B cell (primary cell): ENCODE results near the gene UBE2U. TPM values are rescaled to one million over a fixed set of nuclear protein-coding genes. Genes with fewer than 3 reads are reported as not detected.

Experiments
- ATAC-seq: fragments of 200-7000 bp; cut with Tn5 transposase; one replicate; pipeline ENCODE4 v1.10.0; 2021; ENCODE audit warnings: low read depth, mild to moderate bottlenecking, moderate number of reproducible peaks, moderate library complexity
- CTCF ChIA-PET: fragments of 350-600 bp; sonication (Branson Sonifier 250); formaldehyde crosslinking; loops from one replicate; lab custom pipeline; 2021; ENCODE audit warnings: antibody characterized with exemption, inconsistent platforms; lab: Charles Lee
- POLR2A ChIA-PET: fragments of 350-600 bp; sonication (Branson Sonifier 250); formaldehyde crosslinking; loops from one replicate; lab custom pipeline; 2021; ENCODE audit warnings: antibody characterized with exemption; lab: Charles Lee
- DNase-seq: peaks from one replicate; pipeline ENCODE4 v3.0.0; 2013
- H2AFZ ChIP-seq: 2 replicates; pipeline ENCODE4 v1.6.1; 2012; ENCODE audit warnings: mild to moderate bottlenecking, low read depth, low read length; ENCODE audit not compliant: insufficient read depth, poor library complexity, severe bottlenecking
- H3K27ac ChIP-seq, 2 donors: 1 replicate in 1 of 2; 2 replicates in 1 of 2; pipeline ENCODE4 v1.5.1; 2012 to 2013; ENCODE audit warnings: low read length in 2 of 2, mild to moderate bottlenecking in 2 of 2, moderate library complexity in 1 of 2
- H3K27me3 ChIP-seq, 4 experiments: fragments of 200-600 bp in 1 of 4; sonication (generic) in 1 of 4; replicated peaks in 1 of 4; 1 replicate in 2 of 4; 2 replicates in 2 of 4; pipeline versions ENCODE4 v1.6.1 to v1.7.0; 2013 to 2016; ENCODE audit warnings: low read length in 3 of 4, mild to moderate bottlenecking in 2 of 4, mixed read lengths in 1 of 4, moderate library complexity in 1 of 4; ENCODE audit not compliant: insufficient read depth in 4 of 4, control insufficient read depth in 3 of 4; ENCODE audit errors: control extremely low read depth in 1 of 4
- H3K36me3 ChIP-seq, 2 experiments: replicated peaks in 1 of 2; 1 replicate in 1 of 2; 2 replicates in 1 of 2; pipeline versions ENCODE4 v1.6.1 to v1.7.1; 2013; ENCODE audit warnings: low read length in 1 of 2; ENCODE audit not compliant: insufficient read depth in 2 of 2, control insufficient read depth in 1 of 2; ENCODE audit errors: control extremely low read depth in 1 of 2, extremely low read depth in 1 of 2
- H3K4me1 ChIP-seq, 2 donors: fragments of 200-600 bp in 1 of 2; sonication (generic) in 1 of 2; 1 replicate in 1 of 2; 2 replicates in 1 of 2; pipeline versions ENCODE4 v1.5.1 to v1.6.1; 2013 to 2017; ENCODE audit warnings: low read length in 2 of 2; ENCODE audit not compliant: control insufficient read depth in 2 of 2, insufficient read depth in 2 of 2
- H3K4me2 ChIP-seq: replicated peaks from 2 replicates; pipeline ENCODE3; 2012; ENCODE audit warnings: mild to moderate bottlenecking, low read depth, low read length; ENCODE audit not compliant: poor library complexity, severe bottlenecking
- H3K4me3 ChIP-seq, 5 experiments: fragments of 200-600 bp in 1 of 5; sonication (generic) in 1 of 5; 1 replicate in 3 of 5; 2 replicates in 2 of 5; pipeline versions ENCODE4 v1.5.1 to v1.7.0; 2011 to 2016; ENCODE audit warnings: low read length in 4 of 5, mild to moderate bottlenecking in 4 of 5, low read depth in 2 of 5, control low read depth in 1 of 5, moderate library complexity in 1 of 5; ENCODE audit not compliant: insufficient read depth in 1 of 5; ENCODE audit errors: control extremely low read depth in 1 of 5, extremely low read depth in 1 of 5
- H3K79me2 ChIP-seq: fragments of 200-600 bp; sonication (generic); one replicate; pipeline ENCODE4 v1.6.0; 2016; ENCODE audit warnings: low read length; ENCODE audit not compliant: control insufficient read depth, insufficient read depth
- H3K9ac ChIP-seq: fragments of 200-600 bp; sonication (generic); 2 replicates; pipeline ENCODE4 v1.6.1; 2017; ENCODE audit warnings: mild to moderate bottlenecking, low read length, moderate library complexity
- H3K9me3 ChIP-seq, 3 donors: one replicate each; pipeline versions ENCODE4 v1.6.1 to v1.7.1; 2013; ENCODE audit warnings: low read length in 2 of 3; ENCODE audit not compliant: control insufficient read depth in 2 of 3, insufficient read depth in 1 of 3; ENCODE audit errors: control extremely low read depth in 1 of 3
- H4K20me1 ChIP-seq: 2 replicates; pipeline ENCODE4 v1.6.0; 2012; ENCODE audit warnings: mild to moderate bottlenecking, low read length; ENCODE audit not compliant: insufficient read depth, control insufficient read depth, poor library complexity, severe bottlenecking
- H3K27ac Mint-ChIP-seq: one replicate; pipeline ENCODE4 v1.8.0; 2021; ENCODE audit warnings: mixed read lengths
- H3K27me3 Mint-ChIP-seq: one replicate; pipeline ENCODE4 v1.8.0; 2021; ENCODE audit warnings: mixed read lengths
- H3K4me1 Mint-ChIP-seq: one replicate; pipeline ENCODE4 v1.8.0; 2021; ENCODE audit warnings: mixed read lengths
- H3K4me3 Mint-ChIP-seq: one replicate; pipeline ENCODE4 v1.8.0; 2021; ENCODE audit warnings: mixed read lengths
- H3K9me3 Mint-ChIP-seq: one replicate; pipeline ENCODE4 v1.8.0; 2022; ENCODE audit warnings: mixed read lengths; ENCODE audit not compliant: insufficient read depth
- CTCF ChIP-seq: fragments of 200-600 bp; IDR thresholded peaks from one replicate; pipeline ENCODE4 v1.8.0; 2022; ENCODE audit warnings: antibody characterized with exemption, mild to moderate bottlenecking
- EZH2 ChIP-seq: IDR thresholded peaks from 2 replicates; pipeline ENCODE4 v1.6.1; 2012; ENCODE audit warnings: borderline replicate concordance, low read depth, mild to moderate bottlenecking, moderate library complexity, low read length; ENCODE audit not compliant: insufficient read depth, poor library complexity, severe bottlenecking
- WGBS: methylation state at CpG from one replicate; pipeline ENCODE4 v1.1.5; 2013; ENCODE audit warnings: missing lambda C conversion rate; ENCODE audit not compliant: insufficient coverage; 5-methylcytosine and 5-hydroxymethylcytosine counted together
- intact Hi-C: fragments of 100-400 bp; cut with micrococcal nuclease; formaldehyde crosslinking; loops from one replicate; pipeline ENCODE4 v1.10.0; 2022
- polyA plus RNA-seq: library from polyadenylated mRNA; depleted of rRNA; stranded (reverse); fragments of >200 nt; gene quantifications from 2 replicates; pipeline ENCODE4 v1.2.3, GENCODE V29; 2012
- total RNA-seq, 2 donors: library from RNA; stranded (reverse); fragments of 120-200 nt in 1 of 2; gene quantifications; 1 replicate in 1 of 2; 2 replicates in 1 of 2; pipeline versions ENCODE4 v1.2.3 to v1.2.4, GENCODE V29; 2013 to 2022

Gene UBE2U
- total and polyA plus RNA-seq, 2 donors (not counting 1 experiment from before 2014, with no cell fraction given): not detected

- no peaks in the 10 kb centered on the region for H3K9me3 Mint-ChIP-seq
- CTCF ChIA-PET: no interaction called here
- H3K9ac ChIP-seq: no peak overlapping the region
Observed at GRCh38 chr1:64161357-64161941, 42.0 kb upstream of the UBE2U start.

GRCh38 chr1:64162151-64162550, 41.3 kb upstream of the UBE2U start:
- DNase-seq: no peak
- 93% methylated on average over 6 of the region's 6 CpGs for WGBS
- TF ChIP-seq CTCF (no peak), EZH2 (no peak)
- no peak for ATAC-seq
- H4K20me1 ChIP-seq: no peaks in the 10 kb centered on the region
- Mint-ChIP-seq H3K9me3 (no peaks in the 10 kb centered on the region), H3K27me3 (peaks cover 3% of the 10 kb centered on the region), H3K4me1 (no peaks in the 10 kb centered on the region), H3K27ac (no peak overlapping the region), H3K4me3 (no peak overlapping the region)
- no peaks in the 10 kb centered on the region for H3K9me3 ChIP-seq
- no peaks in the 10 kb centered on the region for H3K79me2 ChIP-seq
- H3K4me3 ChIP-seq: no peak overlapping the region
- H3K36me3 ChIP-seq: no peaks in the 10 kb centered on the region
- H3K27me3 ChIP-seq: no peaks in the 10 kb centered on the region
- no peak overlapping the region for H3K27ac ChIP-seq
- ChIA-PET CTCF (no interaction called here), POLR2A (no interaction called here)
- no peak overlapping the region for H3K4me2 ChIP-seq
- no peaks in the 10 kb centered on the region for H3K4me1 ChIP-seq
- H3K9ac ChIP-seq: no peak overlapping the region
- intact Hi-C loops: no loop called here
- no peak overlapping the region for H2AFZ ChIP-seq

More at GRCh38 chr1:64161357-64161941, 42.0 kb upstream of the UBE2U start:
- no peaks in the 10 kb centered on the region for H3K4me1 ChIP-seq
- no peak for DNase-seq
- no peaks in the 10 kb centered on the region for H3K4me1 Mint-ChIP-seq
- H3K4me3 ChIP-seq: no peak overlapping the region
- H3K36me3 ChIP-seq: no peaks in the 10 kb centered on the region
- no peaks in the 10 kb centered on the region for H3K79me2 ChIP-seq
- H4K20me1 ChIP-seq: no peaks in the 10 kb centered on the region
- H3K4me3 Mint-ChIP-seq: no peak overlapping the region
- H3K9me3 ChIP-seq: no peaks in the 10 kb centered on the region
- TF ChIP-seq EZH2 (no peak), CTCF (no peak)
- no peak overlapping the region for H2AFZ ChIP-seq
- intact Hi-C loops: no loop called here
- H3K27ac Mint-ChIP-seq: no peak overlapping the region
- WGBS: no CpG with 5 or more reads among the region's 1 CpG
- POLR2A ChIA-PET: no interaction called here
- ATAC-seq: no peak
- H3K27me3 Mint-ChIP-seq: peaks cover 3% of the 10 kb centered on the region
- H3K4me2 ChIP-seq: no peak overlapping the region
- no peak overlapping the region for H3K27ac ChIP-seq
- H3K27me3 ChIP-seq: no peaks in the 10 kb centered on the region
